Measurements from ENCODE around the gene HEBP1.

Gene HEBP1

DNA sequence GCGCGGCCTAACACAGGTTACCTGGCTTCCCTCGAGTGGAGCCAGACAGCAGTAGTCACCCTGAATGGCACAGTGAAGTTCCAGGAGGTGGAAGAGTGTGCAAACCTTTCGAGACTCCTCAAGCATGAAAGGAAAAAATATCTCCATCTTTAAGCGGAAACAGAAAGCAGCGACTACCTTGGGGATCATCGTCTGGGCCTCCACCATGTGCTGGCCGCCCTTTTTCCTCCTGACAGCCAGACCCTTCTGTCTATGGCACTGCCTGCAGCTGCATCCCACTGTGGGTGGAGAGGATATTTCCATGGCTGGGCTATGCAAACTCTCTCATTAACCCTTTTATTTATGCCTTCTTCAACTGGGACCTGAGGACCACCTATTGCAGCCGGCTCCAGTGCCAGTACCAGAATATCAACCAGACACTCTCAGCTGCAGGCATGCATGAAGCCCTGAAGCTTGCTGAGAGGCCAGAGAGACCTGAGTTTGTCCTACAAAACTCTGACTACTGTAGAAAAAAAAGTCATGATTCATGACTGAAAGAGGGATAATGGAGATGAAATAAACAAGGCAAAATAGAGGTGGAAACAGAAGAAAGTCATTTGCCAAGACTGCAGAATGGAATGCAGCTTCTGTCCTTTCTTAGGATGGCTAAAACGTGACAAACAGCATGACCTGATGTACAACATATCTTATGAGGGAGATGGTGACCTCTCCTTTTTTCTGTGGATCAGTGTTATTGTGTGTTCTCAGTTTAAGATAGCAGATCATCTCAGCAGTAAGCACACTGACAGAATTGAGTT, 2.4 kb upstream of the HEBP1 start:
- H3K4me3 ChIP-seq (ENCODE audit: low read depth, low read length), result no peak overlapping the region
- TF ChIP-seq, protein P1, sequence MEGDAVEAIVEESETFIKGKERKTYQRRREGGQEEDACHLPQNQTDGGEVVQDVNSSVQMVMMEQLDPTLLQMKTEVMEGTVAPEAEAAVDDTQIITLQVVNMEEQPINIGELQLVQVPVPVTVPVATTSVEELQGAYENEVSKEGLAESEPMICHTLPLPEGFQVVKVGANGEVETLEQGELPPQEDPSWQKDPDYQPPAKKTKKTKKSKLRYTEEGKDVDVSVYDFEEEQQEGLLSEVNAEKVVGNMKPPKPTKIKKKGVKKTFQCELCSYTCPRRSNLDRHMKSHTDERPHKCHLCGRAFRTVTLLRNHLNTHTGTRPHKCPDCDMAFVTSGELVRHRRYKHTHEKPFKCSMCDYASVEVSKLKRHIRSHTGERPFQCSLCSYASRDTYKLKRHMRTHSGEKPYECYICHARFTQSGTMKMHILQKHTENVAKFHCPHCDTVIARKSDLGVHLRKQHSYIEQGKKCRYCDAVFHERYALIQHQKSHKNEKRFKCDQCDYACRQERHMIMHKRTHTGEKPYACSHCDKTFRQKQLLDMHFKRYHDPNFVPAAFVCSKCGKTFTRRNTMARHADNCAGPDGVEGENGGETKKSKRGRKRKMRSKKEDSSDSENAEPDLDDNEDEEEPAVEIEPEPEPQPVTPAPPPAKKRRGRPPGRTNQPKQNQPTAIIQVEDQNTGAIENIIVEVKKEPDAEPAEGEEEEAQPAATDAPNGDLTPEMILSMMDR (IDR thresholded peaks at IDR 0.05; ENCODE audit: insufficient read depth, low read length, missing control alignments), result no peak
- no peak for DNase-seq (ENCODE audit: low read depth, low spot score)
- ChIA-PET POLR2A (no interaction called here), CTCF (interaction anchor here (1.0 to 1.7 kb wide), 5 partner anchors 17 to 230 kb away, joined by 3 to 11 read pairs (median 3); no protein-coding TSS in a partner anchor)

DNA sequence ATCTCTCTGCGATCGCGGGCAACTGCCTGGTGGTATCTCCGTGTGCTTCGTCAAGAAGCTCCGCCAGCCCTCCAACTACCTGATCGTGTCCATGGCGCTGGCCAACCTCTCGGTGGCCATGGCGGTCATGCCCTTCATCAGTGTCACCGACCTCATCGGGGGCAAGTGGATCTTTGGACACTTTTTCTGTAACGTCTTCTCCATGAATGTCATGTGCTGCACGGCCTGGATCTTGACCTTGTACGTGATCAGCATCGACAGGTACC, 1.6 kb upstream of the HEBP1 start:
- ChIA-PET POLR2A (no interaction called here), CTCF (interaction anchor here (1.0 to 1.7 kb wide), 6 partner anchors 17 to 233 kb away, joined by 3 to 11 read pairs (median 3); no protein-coding TSS in a partner anchor)
- TF ChIP-seq, protein P1 (IDR thresholded peaks at IDR 0.05; ENCODE audit: insufficient read depth, low read length, missing control alignments), result no peak
- H3K4me3 ChIP-seq (ENCODE audit: low read depth, low read length), result peak overlapping the region; percentile 64
- DNase-seq (ENCODE audit: low read depth, low spot score), result no peak

DNA sequence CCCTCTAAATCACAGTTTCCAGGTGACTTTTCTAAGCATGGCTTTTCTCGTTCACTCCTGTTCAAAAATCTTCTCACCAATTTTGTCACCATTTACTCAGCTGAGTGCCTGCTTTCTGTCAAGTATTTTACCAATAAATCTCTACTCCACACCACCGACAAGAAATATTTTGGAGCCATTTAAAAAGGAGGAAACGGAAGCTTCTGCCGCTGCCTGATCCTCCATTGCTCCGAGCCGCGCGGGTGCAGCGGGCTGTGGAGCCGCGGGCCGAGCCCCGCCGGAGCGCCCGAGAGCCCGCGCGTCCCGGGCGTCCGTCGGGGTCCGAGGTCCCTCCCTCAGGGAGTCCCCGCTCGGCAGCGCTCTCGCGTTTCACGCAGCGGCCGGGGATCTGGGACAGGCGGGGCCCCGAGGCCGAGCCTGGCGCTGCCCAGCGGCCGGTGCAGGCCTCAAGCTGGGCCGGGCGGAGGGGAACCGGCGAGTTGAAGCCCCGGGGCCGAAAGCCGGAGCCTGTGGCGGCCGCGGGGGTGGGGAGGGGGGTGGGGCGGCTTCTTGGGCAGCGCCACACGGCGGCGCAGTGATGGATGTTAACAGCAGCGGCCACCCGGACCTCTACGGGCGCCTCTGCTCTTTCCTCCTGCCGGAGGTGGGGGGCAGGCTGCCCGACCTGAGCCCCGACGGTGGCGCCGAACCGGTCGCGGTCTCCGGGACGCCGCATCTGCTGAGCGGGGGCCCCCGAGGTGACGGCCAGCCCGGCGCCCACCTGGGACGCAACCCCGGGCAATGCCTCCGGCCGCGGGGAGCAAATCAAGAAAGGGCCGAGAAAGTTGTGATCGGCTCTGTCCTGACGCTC, 1.1 kb upstream of the HEBP1 start:
- peak overlapping the region; percentile 64 for H3K4me3 ChIP-seq (ENCODE audit: low read depth, low read length)
- ChIA-PET CTCF (interaction anchor here (0.6 to 1.7 kb wide), 7 partner anchors 16 to 233 kb away, joined by 3 to 11 read pairs (median 3); no protein-coding TSS in a partner anchor), POLR2A (no interaction called here)
- no peak for DNase-seq (ENCODE audit: low read depth, low spot score)
- TF ChIP-seq, protein P1 (IDR thresholded peaks at IDR 0.05; ENCODE audit: insufficient read depth, low read length, missing control alignments), result peak; percentile 35

- ChIA-PET POLR2A (no interaction called here), CTCF (interaction anchor here (0.6 to 1.7 kb wide), 3 partner anchors 45 to 234 kb away, joined by 3 to 11 read pairs (median 3); no protein-coding TSS in a partner anchor)
- H3K4me3 ChIP-seq (ENCODE audit: low read depth, low read length), result peak overlapping the region; percentile 64
- no peak for DNase-seq (ENCODE audit: low read depth, low spot score)
- TF ChIP-seq, protein P1 (IDR thresholded peaks at IDR 0.05; ENCODE audit: insufficient read depth, low read length, missing control alignments), result no peak
These were observed 505 bp upstream of the HEBP1 start for GRCh38 chr12:13000616-13000924.

DNA sequence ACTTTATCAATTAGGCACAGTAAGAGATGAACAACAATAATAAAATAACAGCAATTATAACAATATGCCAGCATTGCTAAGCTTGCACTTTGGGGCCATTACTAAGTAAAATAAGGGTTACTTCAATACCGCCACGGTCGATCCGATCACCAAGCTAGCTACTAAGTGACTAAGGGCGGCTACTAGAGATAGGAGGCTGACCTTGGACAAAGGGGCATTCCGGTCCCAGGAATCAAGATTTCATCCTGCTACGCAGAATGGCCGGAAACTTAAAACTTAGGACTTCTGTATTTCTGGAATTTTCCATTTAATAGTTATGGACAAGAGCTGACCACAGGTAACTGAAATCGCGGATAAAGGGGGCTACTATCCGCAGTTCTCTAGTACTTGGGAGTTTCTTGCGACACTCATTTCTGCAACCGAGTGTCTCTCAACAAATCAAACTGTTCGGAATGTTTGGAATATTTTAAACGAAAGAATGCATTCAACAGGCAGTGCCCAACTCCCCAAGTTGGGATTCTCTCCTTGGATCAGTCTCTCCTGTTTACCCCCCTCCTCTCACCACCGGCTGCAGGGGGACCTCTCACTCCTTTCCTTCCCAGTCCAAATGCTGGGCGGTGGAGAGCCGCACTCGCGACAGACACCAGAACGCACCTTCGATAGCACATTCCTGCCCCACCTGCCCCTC, 650 bp downstream of the HEBP1 start:
- POLR2A ChIA-PET, result no interaction called here
- no peak for DNase-seq (ENCODE audit: low read depth, low spot score)

More for the DNA sequence above, 650 bp downstream of the HEBP1 start:
- H3K4me3 ChIP-seq (ENCODE audit: low read depth, low read length), result peak overlapping the region; percentile 98
- CTCF ChIA-PET, result interaction anchor here (0.9 to 3.4 kb wide), 3 partner anchors 83 to 235 kb away, joined by 3 to 22 read pairs (median 13); no protein-coding TSS in a partner anchor
- TF ChIP-seq, protein P1 (IDR thresholded peaks at IDR 0.05; ENCODE audit: insufficient read depth, low read length, missing control alignments), result no peak

Measured in AG04449 (cell line).